Gastroesophageal sphincter (tissue), 3 donors: Measurements from ENCODE around the gene CNTRL.

ENCODE experiments used
- CTCF ChIP-seq, 4 experiments: fragments of 200-600 bp in 2 of 4; fragments of 450-650 bp in 2 of 4; sonication (generic) in 1 of 4; IDR thresholded peaks; one replicate each; pipeline ENCODE4 v1.5.1; 2017 to 2019; ENCODE audit warnings: antibody characterized with exemption in 4 of 4, mild to moderate bottlenecking in 2 of 4, moderate library complexity in 2 of 4
- EP300 ChIP-seq: sonication (generic); formaldehyde crosslinking; IDR thresholded peaks from one replicate; pipeline ENCODE4 v1.6.1; 2017; ENCODE audit warnings: antibody characterized with exemption, mild to moderate bottlenecking
- POLR2A ChIP-seq, 2 donors: fragments of 450-650 bp; IDR thresholded peaks; one replicate each; pipeline ENCODE4 v1.6.1; 2017; ENCODE audit warnings: antibody characterized with exemption in 2 of 2, mild to moderate bottlenecking in 2 of 2, moderate library complexity in 1 of 2
- POLR2AphosphoS5 ChIP-seq: sonication (generic); formaldehyde crosslinking; IDR thresholded peaks from one replicate; pipeline ENCODE4 v1.6.1; 2017; ENCODE audit warnings: antibody characterized with exemption

GRCh38 chr9:121204121-121204520 lies 129.4 kb downstream of the CNTRL start:
- TF ChIP-seq CTCF (IDR thresholded peaks at IDR 0.05), result no peak
- no peak for TF ChIP-seq POLR2AphosphoS5
- no peak for TF ChIP-seq POLR2A (IDR thresholded peaks at IDR 0.05)
- TF ChIP-seq EP300, result no peak
